ENCODE data around the gene CD40. TPM values are rescaled to one million over a fixed set of nuclear protein-coding genes. Genes with fewer than 3 reads are reported as not detected.

Gene CD40
- total and polyA plus RNA-seq, 12 donors, result 4.5 to 20.5 (median 9.4) TPM

GRCh38 chr20:46127396-46128010 is 9.4 kb downstream of the CD40 start:
- H3K9me3 ChIP-seq (replicated peaks in 1 of 3), result no peaks in the 10 kb centered on the region
- intact Hi-C loops (cut with DNase I), result loop anchor here in 1 of 2 donors (10.0 kb wide), 1 partner anchor 217 kb away; no protein-coding TSS in a partner anchor
- peaks cover 0 to 16% of the 10 kb centered on the region in 2 donors for H3K36me3 ChIP-seq (replicated peaks in 1 of 2)
- no peak overlapping the region for H3K27ac ChIP-seq
- 72 to 80% (median 79%) methylated on average over 11 of the region's 11 CpGs for WGBS, 4 donors
- no peak for DNase-seq
- TF ChIP-seq CTCF (IDR thresholded peaks at IDR 0.05) (no peak), POLR2A (IDR thresholded peaks at IDR 0.05) (no peak)
- no peak overlapping the region for H3K4me3 ChIP-seq
- peaks cover 9% of the 10 kb centered on the region for H3K27me3 ChIP-seq
- H3K4me1 ChIP-seq (replicated peaks in 1 of 2), result no peaks in the 10 kb centered on the region

GRCh38 chr20:46128310-46129151 is 10.4 kb downstream of the CD40 start:
- WGBS, 4 donors, result 28 to 48% (median 37%) methylated on average over 7 to 16 of the region's 16 CpGs
- Histone ChIP-seq H3K4me1 (replicated peaks in 1 of 2) (no peaks in the 10 kb centered on the region), H3K27me3 (peaks cover 9% of the 10 kb centered on the region), H3K4me3 (no peak overlapping the region), H3K9me3 (replicated peaks in 1 of 3) (no peaks in the 10 kb centered on the region), H3K36me3 (replicated peaks in 1 of 2) (peaks cover 0 to 9% of the 10 kb centered on the region in 2 donors), H3K27ac (no peak overlapping the region)
- intact Hi-C loops (cut with DNase I), result loop anchor here in 1 of 2 donors (10.0 kb wide), 1 partner anchor 216 kb away; no protein-coding TSS in a partner anchor
- DNase-seq, result peak in 5 of 7 donors; percentile 23 to 44 (median 29)
- TF ChIP-seq CTCF (IDR thresholded peaks at IDR 0.05) (peak; percentile 40 to 63 (median 56)), POLR2A (IDR thresholded peaks at IDR 0.05) (no peak)

- intact Hi-C loops (cut with DNase I), result loop anchor here (5.0 to 10.0 kb wide), 3 partner anchors 42 to 217 kb away; no protein-coding TSS in a partner anchor
- Histone ChIP-seq H3K36me3 (replicated peaks in 1 of 2) (no peaks in the 10 kb centered on the region), H3K27me3 (peaks cover 9% of the 10 kb centered on the region), H3K4me3 (no peak overlapping the region), H3K9me3 (replicated peaks in 1 of 3) (no peaks in the 10 kb centered on the region), H3K27ac (no peak overlapping the region), H3K4me1 (replicated peaks in 1 of 2) (no peaks in the 10 kb centered on the region)
- 30 to 35% (median 31%) methylated on average over 5 of the region's 5 CpGs for WGBS, 4 donors
- TF ChIP-seq POLR2A (IDR thresholded peaks at IDR 0.05), result no peak
- DNase-seq, result no peak
Measured at GRCh38 chr20:46129955-46130481, 11.9 kb downstream of the CD40 start.

GRCh38 chr20:46130534-46130933 is 12.4 kb downstream of the CD40 start:
- no peak for DNase-seq
- no peak for TF ChIP-seq POLR2A (IDR thresholded peaks at IDR 0.05)
- no peak for TF ChIP-seq CTCF (IDR thresholded peaks at IDR 0.05)
- Histone ChIP-seq H3K4me3 (no peak overlapping the region), H3K36me3 (replicated peaks in 1 of 2) (no peaks in the 10 kb centered on the region), H3K27me3 (peaks cover 9% of the 10 kb centered on the region), H3K9me3 (replicated peaks in 1 of 3) (no peaks in the 10 kb centered on the region), H3K4me1 (replicated peaks in 1 of 2) (no peaks in the 10 kb centered on the region), H3K27ac (no peak overlapping the region)
- intact Hi-C loops (cut with DNase I), result loop anchor here in 1 of 2 donors (5.0 kb wide), 2 partner anchors 42 to 217 kb away; no protein-coding TSS in a partner anchor
- 46 to 61% (median 58%) methylated on average over 4 of the region's 4 CpGs for WGBS, 4 donors
